HFF-Myc (cell line): Measurements from ENCODE around the gene ZNF407.

Experiments used
- DNase-seq: peaks from one replicate; pipeline ENCODE4 v3.0.0-alpha.2; 2011; ENCODE audit warnings: low read depth; ENCODE audit errors: extremely low read depth
- H3K4me3 ChIP-seq: replicated peaks from 2 replicates; pipeline ENCODE4 v1.5.1; 2011; ENCODE audit warnings: low read depth, mild to moderate bottlenecking, control low read depth, low read length
- CTCF ChIP-seq: IDR thresholded peaks from 2 replicates; pipeline ENCODE4 v1.5.1; 2012; ENCODE audit warnings: mild to moderate bottlenecking, low read depth, low read length, control low read depth; ENCODE audit errors: missing control alignments

ZNF407 gene

GRCh38 chr18:74582642-74583041 lies 15.0 kb upstream of the ZNF407 start:
- TF ChIP-seq CTCF = no peak
- H3K4me3 ChIP-seq = no peak overlapping the region
- DNase-seq = no peak

GRCh38 chr18:74587441-74587840 lies 10.2 kb upstream of the ZNF407 start:
- TF ChIP-seq CTCF = no peak
- H3K4me3 ChIP-seq = no peak overlapping the region
- no peak for DNase-seq

GRCh38 chr18:74589021-74589420 lies 8.6 kb upstream of the ZNF407 start:
- no peak for TF ChIP-seq CTCF
- H3K4me3 ChIP-seq = no peak overlapping the region
- DNase-seq = no peak

- DNase-seq = no peak
- no peak for TF ChIP-seq CTCF
- no peak overlapping the region for H3K4me3 ChIP-seq
Measured at GRCh38 chr18:74589811-74590210, 7.9 kb upstream of the ZNF407 start.

- TF ChIP-seq CTCF = no peak
- no peak overlapping the region for H3K4me3 ChIP-seq
- DNase-seq = no peak
Measured at GRCh38 chr18:74590671-74591070, 7.0 kb upstream of the ZNF407 start.

- DNase-seq = no peak
Measured at GRCh38 chr18:74595431-74595830, 2.2 kb upstream of the ZNF407 start.

More at GRCh38 chr18:74595431-74595830, 2.2 kb upstream of the ZNF407 start:
- TF ChIP-seq CTCF = no peak
- H3K4me3 ChIP-seq = no peak overlapping the region
